NCI-H187 treated with DMSO at 0.1 percent for 48 hours (cell line): ENCODE measurements around the gene PMFBP1.
"Not testable (repeated sequence)": the region's sequence is repeated elsewhere in the genome, so short reads cannot be mapped to it uniquely, and the experiment has no call there.

ENCODE experiments used
- DNase-seq: peaks from one replicate; lab custom pipeline; 2025; lab: John Stamatoyannopoulos, UW

The PMFBP1 gene

GRCh38 chr16:72107371-72107770, 64.6 kb downstream of the PMFBP1 start:
- no peak for DNase-seq

- DNase-seq = no peak
Measured at GRCh38 chr16:72105978-72106377, 66.0 kb downstream of the PMFBP1 start.

- no peak for DNase-seq
Measured at GRCh38 chr16:72104905-72105304, 67.0 kb downstream of the PMFBP1 start.

- DNase-seq = no peak
Measured at GRCh38 chr16:72101195-72101594, 70.8 kb downstream of the PMFBP1 start.

GRCh38 chr16:72099377-72099818, 72.6 kb downstream of the PMFBP1 start:
- no peak for DNase-seq

- no peak for DNase-seq
Measured at GRCh38 chr16:72098936-72099335, 73.0 kb downstream of the PMFBP1 start.

GRCh38 chr16:72094266-72094610, 77.7 kb downstream of the PMFBP1 start:
- DNase-seq = no peak

GRCh38 chr16:72093448-72094265, 78.3 kb downstream of the PMFBP1 start, which contains the start of the genes DHX38 and TXNL4B:
Gene DHX38 (plus strand): TSS chr16:72093847. CDS start chr16:72096158, 2,311 bp downstream.
Gene TXNL4B (minus strand): TSS chr16:72093620. CDS start chr16:72090749, 2,871 bp downstream.
- peak; percentile 93 for DNase-seq

- no peak for DNase-seq
Measured at GRCh38 chr16:72092832-72093447, 79.0 kb downstream of the PMFBP1 start.

- DNase-seq = no peak
Measured at GRCh38 chr16:72091217-72091616, 80.7 kb downstream of the PMFBP1 start.

GRCh38 chr16:72085002-72085401, 87.0 kb downstream of the PMFBP1 start:
- no peak for DNase-seq

- no peak for DNase-seq
Measured at GRCh38 chr16:72084445-72084844, 87.5 kb downstream of the PMFBP1 start.

- no peak for DNase-seq
Measured at GRCh38 chr16:72083778-72084404, 88.1 kb downstream of the PMFBP1 start.

- DNase-seq = not testable (repeated sequence)
Measured at GRCh38 chr16:72076991-72077706, 94.8 kb downstream of the PMFBP1 start.

GRCh38 chr16:72075067-72075466, 96.9 kb downstream of the PMFBP1 start:
- not testable (repeated sequence) for DNase-seq

GRCh38 chr16:72073560-72074230, 98.3 kb downstream of the PMFBP1 start:
- DNase-seq = no peak

GRCh38 chr16:72072514-72073342, 99.2 kb downstream of the PMFBP1 start:
- no peak for DNase-seq
